Measurements from ENCODE around the gene SEC16A.

The SEC16A gene

GRCh38 chr9:136395345-136396218 lies 87.3 kb downstream of the SEC16A start:
- DNase-seq, result no peak

GRCh38 chr9:136395020-136395340 lies 87.9 kb downstream of the SEC16A start:
- DNase-seq, result no peak

GRCh38 chr9:136394312-136395019 lies 88.4 kb downstream of the SEC16A start:
- no peak for DNase-seq

- DNase-seq, result no peak
These were observed 89.3 kb downstream of the SEC16A start for GRCh38 chr9:136393531-136393930.

- no peak for DNase-seq
These were observed 90.0 kb downstream of the SEC16A start for GRCh38 chr9:136392538-136393449.

GRCh38 chr9:136391737-136392537 lies 90.9 kb downstream of the SEC16A start:
- no peak for DNase-seq
